Osteocyte (in vitro differentiated cells): ENCODE data around the gene NHS. TPM values are rescaled to one million over a fixed set of nuclear protein-coding genes. Genes with fewer than 3 reads are reported as not detected.

Source experiments
- DNase-seq: peaks from one replicate; pipeline ENCODE4 v3.0.0; 2021; ENCODE audit warnings: mixed read lengths; ENCODE audit not compliant: unreplicated experiment; ENCODE audit errors: extremely low spot score
- H3K27ac Mint-ChIP-seq: one replicate; pipeline ENCODE4 v1.8.0; 2021; ENCODE audit warnings: mild to moderate bottlenecking, mixed read lengths; ENCODE audit not compliant: unreplicated experiment
- H3K27me3 Mint-ChIP-seq: one replicate; pipeline ENCODE4 v1.8.0; 2021; ENCODE audit warnings: mixed read lengths; ENCODE audit not compliant: unreplicated experiment
- H3K36me3 Mint-ChIP-seq: one replicate; pipeline ENCODE4 v1.8.0; 2021; ENCODE audit warnings: mixed read lengths; ENCODE audit not compliant: unreplicated experiment
- H3K4me1 Mint-ChIP-seq: one replicate; pipeline ENCODE4 v1.8.0; 2021; ENCODE audit warnings: mixed read lengths; ENCODE audit not compliant: unreplicated experiment
- H3K4me3 Mint-ChIP-seq: one replicate; pipeline ENCODE4 v1.8.0; 2021; ENCODE audit warnings: mild to moderate bottlenecking, moderate library complexity, mixed read lengths; ENCODE audit not compliant: unreplicated experiment
- H3K9me3 Mint-ChIP-seq: one replicate; pipeline ENCODE4 v1.8.0; 2021; ENCODE audit warnings: mixed read lengths; ENCODE audit not compliant: unreplicated experiment
- total RNA-seq: library from RNA; stranded (reverse); gene quantifications from 2 replicates; pipeline ENCODE4 v1.2.1, GENCODE V29; 2021
- TF ChIP-seq, protein P1 (sequence below): fragments of 200-600 bp; sonication (generic); IDR thresholded peaks from 2 replicates; pipeline ENCODE4 v1.5.0; 2021; ENCODE audit warnings: antibody characterized with exemption, mild to moderate bottlenecking, moderate library complexity

The NHS gene
- total RNA-seq, 1 donor from 2014 or later: 4.3 TPM

DNA sequence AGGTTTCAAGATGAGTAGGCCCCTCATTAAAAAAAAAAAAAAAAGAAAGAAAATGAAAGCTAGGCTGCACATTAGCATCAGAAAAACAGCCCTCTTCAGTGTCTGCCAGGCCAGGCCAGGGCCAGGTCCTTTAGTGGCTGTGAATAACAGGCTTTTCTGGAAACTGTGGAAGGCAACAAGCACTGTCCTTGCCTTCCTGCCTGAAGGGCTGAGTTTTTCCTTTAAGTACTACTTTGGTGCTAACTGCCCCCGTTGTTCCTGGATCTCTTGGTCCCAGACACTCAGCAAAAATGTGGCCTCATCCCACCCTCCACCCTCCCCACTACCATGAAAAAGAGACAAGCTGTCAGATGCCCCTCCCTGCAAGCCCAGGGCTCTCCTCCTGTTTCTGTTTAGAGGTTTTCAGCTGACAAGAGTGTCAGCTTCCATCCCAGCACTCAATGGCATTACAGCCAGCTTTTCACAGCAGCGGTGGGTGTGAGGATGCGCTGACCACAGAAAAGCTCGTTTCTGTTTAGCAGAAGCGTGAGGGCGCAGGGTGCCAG lies 174.2 kb downstream of the NHS start:
- Mint-ChIP-seq H3K27ac (no peak overlapping the region), H3K27me3 (no peaks in the 10 kb centered on the region), H3K4me1 (peaks cover 28% of the 10 kb centered on the region), H3K9me3 (no peaks in the 10 kb centered on the region), H3K4me3 (no peak overlapping the region), H3K36me3 (no peaks in the 10 kb centered on the region)
- DNase-seq: no peak
- TF ChIP-seq, protein P1, sequence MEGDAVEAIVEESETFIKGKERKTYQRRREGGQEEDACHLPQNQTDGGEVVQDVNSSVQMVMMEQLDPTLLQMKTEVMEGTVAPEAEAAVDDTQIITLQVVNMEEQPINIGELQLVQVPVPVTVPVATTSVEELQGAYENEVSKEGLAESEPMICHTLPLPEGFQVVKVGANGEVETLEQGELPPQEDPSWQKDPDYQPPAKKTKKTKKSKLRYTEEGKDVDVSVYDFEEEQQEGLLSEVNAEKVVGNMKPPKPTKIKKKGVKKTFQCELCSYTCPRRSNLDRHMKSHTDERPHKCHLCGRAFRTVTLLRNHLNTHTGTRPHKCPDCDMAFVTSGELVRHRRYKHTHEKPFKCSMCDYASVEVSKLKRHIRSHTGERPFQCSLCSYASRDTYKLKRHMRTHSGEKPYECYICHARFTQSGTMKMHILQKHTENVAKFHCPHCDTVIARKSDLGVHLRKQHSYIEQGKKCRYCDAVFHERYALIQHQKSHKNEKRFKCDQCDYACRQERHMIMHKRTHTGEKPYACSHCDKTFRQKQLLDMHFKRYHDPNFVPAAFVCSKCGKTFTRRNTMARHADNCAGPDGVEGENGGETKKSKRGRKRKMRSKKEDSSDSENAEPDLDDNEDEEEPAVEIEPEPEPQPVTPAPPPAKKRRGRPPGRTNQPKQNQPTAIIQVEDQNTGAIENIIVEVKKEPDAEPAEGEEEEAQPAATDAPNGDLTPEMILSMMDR: no peak

DNA sequence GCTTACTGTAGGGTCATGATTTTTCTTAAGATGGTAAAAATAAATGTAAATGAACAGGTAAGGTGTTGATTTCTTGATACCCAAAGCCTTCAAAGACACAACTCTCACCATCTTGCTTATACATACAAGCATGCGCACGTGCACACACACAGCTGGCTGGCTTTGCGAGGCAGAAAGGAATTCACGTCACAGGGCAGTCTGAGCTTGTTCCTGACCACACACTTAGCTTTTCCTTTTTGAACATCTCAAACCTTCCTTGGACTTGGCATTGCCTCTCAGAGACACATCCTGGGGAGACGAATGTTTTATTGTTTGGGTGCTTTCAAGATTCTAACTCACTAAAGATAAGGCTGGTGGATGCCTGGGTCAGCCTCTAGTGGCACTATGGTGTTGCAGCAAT lies 175.0 kb downstream of the NHS start:
- no peak for DNase-seq
- Mint-ChIP-seq H3K27me3 (no peaks in the 10 kb centered on the region), H3K4me3 (no peak overlapping the region), H3K27ac (no peak overlapping the region), H3K36me3 (no peaks in the 10 kb centered on the region), H3K4me1 (peaks cover 29% of the 10 kb centered on the region), H3K9me3 (no peaks in the 10 kb centered on the region)
- TF ChIP-seq, protein P1: no peak

DNA sequence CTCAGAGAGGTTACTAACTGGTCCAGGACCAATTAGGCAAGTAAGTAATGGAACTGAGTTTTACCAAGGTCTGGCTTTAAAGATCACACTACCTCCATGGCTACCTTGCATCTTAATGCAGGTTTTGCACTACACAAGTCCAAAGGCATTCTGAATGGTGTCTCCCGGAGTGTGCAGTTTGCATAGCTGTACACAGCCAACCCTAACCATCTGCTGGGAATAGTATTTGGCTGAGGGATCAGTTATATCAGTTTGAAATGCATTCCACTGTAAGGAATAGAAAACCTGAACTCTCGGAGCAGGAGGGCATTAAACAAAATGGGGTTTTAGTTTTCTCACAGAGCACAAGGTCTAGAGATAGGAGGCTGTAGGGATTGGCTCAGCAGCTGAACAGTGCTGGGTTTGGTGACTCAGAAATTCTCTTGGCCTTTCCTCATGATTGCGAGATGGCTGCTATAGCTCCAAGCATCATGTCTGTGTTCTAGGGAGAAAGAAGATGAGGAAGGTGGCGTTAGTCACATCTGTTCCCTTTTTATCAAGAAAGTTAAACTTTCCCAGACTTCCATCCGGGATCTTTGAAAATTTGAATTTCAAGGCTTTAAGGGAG lies 177.1 kb downstream of the NHS start:
- H3K9me3 Mint-ChIP-seq: no peaks in the 10 kb centered on the region
- peaks cover 35% of the 10 kb centered on the region for H3K4me1 Mint-ChIP-seq
- H3K36me3 Mint-ChIP-seq: no peaks in the 10 kb centered on the region
- H3K4me3 Mint-ChIP-seq: no peak overlapping the region
- no peaks in the 10 kb centered on the region for H3K27me3 Mint-ChIP-seq
- no peak overlapping the region for H3K27ac Mint-ChIP-seq
- no peak for DNase-seq
- TF ChIP-seq, protein P1: no peak

DNA sequence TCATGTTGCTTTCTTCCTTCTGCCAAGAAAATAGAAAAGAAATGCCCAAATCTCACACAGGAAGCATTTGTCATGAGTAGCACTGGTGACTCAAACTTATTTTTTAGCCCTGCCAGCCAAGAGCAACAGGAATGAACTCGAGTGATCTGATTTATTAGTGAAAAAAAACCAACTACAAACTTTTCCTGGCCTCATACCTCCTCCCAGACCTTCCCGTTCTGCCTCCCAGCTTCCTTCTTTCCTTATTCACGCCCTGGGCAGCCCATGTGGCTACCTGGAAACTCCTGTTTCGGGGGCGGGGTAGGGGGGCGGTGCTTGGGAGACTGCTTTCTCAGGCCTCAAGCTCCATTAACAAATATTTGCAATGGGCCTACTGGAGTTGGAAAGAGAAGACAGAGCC lies 178.5 kb downstream of the NHS start:
- peak overlapping the region; percentile 71 for H3K27ac Mint-ChIP-seq
- H3K4me1 Mint-ChIP-seq: peaks cover 26% of the 10 kb centered on the region

DNA sequence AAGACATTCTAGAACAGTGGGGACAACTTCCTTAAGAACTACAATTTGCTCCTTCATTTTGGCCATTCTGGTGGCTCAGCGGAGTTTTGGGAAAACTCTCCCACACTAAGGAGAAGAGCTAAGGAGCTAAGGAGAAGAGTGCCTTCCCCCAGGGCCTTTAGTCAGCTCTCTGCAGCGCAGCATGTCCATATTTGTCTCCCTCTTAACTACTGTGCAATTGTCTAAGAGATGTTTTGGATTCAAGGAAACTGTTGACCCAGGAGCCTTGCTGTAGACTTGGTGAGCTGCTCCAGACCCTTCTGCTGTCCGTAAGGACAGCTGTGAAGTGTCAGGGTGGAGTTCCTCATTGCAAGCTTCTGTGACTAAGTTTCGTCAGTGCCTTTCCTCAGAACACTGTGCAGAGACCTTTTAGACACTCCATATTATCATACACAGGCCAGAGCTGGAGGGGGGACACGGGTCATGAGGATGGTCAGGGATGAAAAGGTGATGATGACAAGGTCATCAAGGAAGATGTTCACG lies 179.0 kb downstream of the NHS start:
- H3K9me3 Mint-ChIP-seq: no peaks in the 10 kb centered on the region
- H3K36me3 Mint-ChIP-seq: no peaks in the 10 kb centered on the region
- TF ChIP-seq, protein P1: no peak
- H3K27ac Mint-ChIP-seq: peak overlapping the region; percentile 71
- no peak overlapping the region for H3K4me3 Mint-ChIP-seq
- no peak for DNase-seq
- peaks cover 26% of the 10 kb centered on the region for H3K4me1 Mint-ChIP-seq
- H3K27me3 Mint-ChIP-seq: no peaks in the 10 kb centered on the region

More for the DNA sequence above, 178.5 kb downstream of the NHS start:
- TF ChIP-seq, protein P1: no peak
- DNase-seq: no peak
- Mint-ChIP-seq H3K36me3 (no peaks in the 10 kb centered on the region), H3K4me3 (no peak overlapping the region), H3K27me3 (no peaks in the 10 kb centered on the region), H3K9me3 (no peaks in the 10 kb centered on the region)
